ENCODE measurements around the gene SLC23A3.

GRCh38 chr2:219218217-219218731, 48.4 kb upstream of the SLC23A3 start:
- no peak for TF ChIP-seq CTCF (conservative IDR thresholded peaks at IDR 0.05; ENCODE audit: low read length)
- no peak for TF ChIP-seq EZH2phosphoT487 (IDR thresholded peaks at IDR 0.05; ENCODE audit: borderline replicate concordance, low read depth, low read length)

All from OCI-LY7 (cell line).